HepG2 (cell line): ENCODE measurements around the gene AGXT. TPM values are rescaled to one million over a fixed set of nuclear protein-coding genes. Genes with fewer than 3 reads are reported as not detected.

Source experiments
- DPF2 ChIP-seq: sonication (generic); formaldehyde crosslinking; IDR thresholded peaks from 2 replicates; pipeline ENCODE4 v1.4.0; 2020; ENCODE audit warnings: mild to moderate bottlenecking, low read depth, missing genetic modification reagents, borderline replicate concordance
- ETV5 ChIP-seq: IDR thresholded peaks from 2 replicates; pipeline ENCODE4 v1.6.1; 2018; ENCODE audit warnings: missing biosample characterization, missing genetic modification reagents, inconsistent platforms, borderline replicate concordance
- FIP1L1 ChIP-seq: fragments of 200-400 bp; formaldehyde crosslinking; IDR thresholded peaks from 2 replicates; pipeline ENCODE4 v1.6.1; 2018; ENCODE audit warnings: low read depth, mild to moderate bottlenecking, low read length, moderate library complexity, borderline replicate concordance; ENCODE audit not compliant: insufficient read depth
- GRHL1 ChIP-seq: sonication (generic); formaldehyde crosslinking; conservative IDR thresholded peaks from 2 replicates; pipeline ENCODE4 v1.8.0; 2022; ENCODE audit warnings: missing genetic modification reagents
- HNRNPLL ChIP-seq: fragments of 200-400 bp; formaldehyde crosslinking; IDR thresholded peaks from 2 replicates; pipeline ENCODE4 v1.6.1; 2017; ENCODE audit warnings: mild to moderate bottlenecking, low read depth, low read length; ENCODE audit not compliant: poor library complexity, severe bottlenecking
- MAFK ChIP-seq, 2 experiments: IDR thresholded peaks in 1 of 2; conservative IDR thresholded peaks in 1 of 2; 2 replicates each; pipeline ENCODE4 v1.6.1; 2011; ENCODE audit warnings: improper control_type of control experiment in 2 of 2, low read length in 2 of 2
- NFE2 ChIP-seq: sonication (generic); formaldehyde crosslinking; IDR thresholded peaks from 2 replicates; pipeline ENCODE4 v1.4.0; 2020; ENCODE audit warnings: missing genetic modification reagents
- RFX3 ChIP-seq: IDR thresholded peaks from 2 replicates; pipeline ENCODE4 v1.6.1; 2016; ENCODE audit warnings: missing biosample characterization, missing genetic modification reagents
- SMARCE1 ChIP-seq: fragments of 450-650 bp; IDR thresholded peaks from 2 replicates; pipeline ENCODE4 v1.6.1; 2017; ENCODE audit warnings: borderline replicate concordance
- SNRNP70 ChIP-seq: fragments of 200-400 bp; formaldehyde crosslinking; IDR thresholded peaks from 2 replicates; pipeline ENCODE4 v1.6.1; 2017; ENCODE audit warnings: mild to moderate bottlenecking, low read depth, low read length, moderate library complexity
- SP1 ChIP-seq, 2 experiments: fragments of 450-650 bp in 1 of 2; sonication (generic) in 1 of 2; formaldehyde crosslinking in 1 of 2; IDR thresholded peaks; 2 replicates each; pipeline versions ENCODE4 v1.4.0 to v1.6.1; 2016 to 2020; ENCODE audit warnings: missing genetic modification reagents in 1 of 2
- SP2 ChIP-seq: sonication (generic); formaldehyde crosslinking; IDR thresholded peaks from 2 replicates; pipeline ENCODE4 v1.5.1; 2020; ENCODE audit warnings: mild to moderate bottlenecking, missing genetic modification reagents
- TEAD3 ChIP-seq: optimal IDR thresholded peaks from 2 replicates; pipeline ENCODE3; 2016; ENCODE audit warnings: borderline replicate concordance
- XBP1 ChIP-seq: sonication (generic); formaldehyde crosslinking; IDR thresholded peaks from 2 replicates; pipeline ENCODE4 v1.5.0; 2020; ENCODE audit warnings: missing genetic modification reagents
- ZHX2 ChIP-seq, 2 experiments: sonication (generic) in 1 of 2; formaldehyde crosslinking in 1 of 2; IDR thresholded peaks; 2 replicates each; pipeline versions ENCODE4 v1.6.1 to v1.9.0; 2014 to 2022; ENCODE audit warnings: antibody characterized with exemption in 1 of 2, borderline replicate concordance in 1 of 2, inconsistent platforms in 1 of 2, low read depth in 1 of 2, missing genetic modification reagents in 1 of 2
- ZNF451 ChIP-seq: sonication (generic); formaldehyde crosslinking; IDR thresholded peaks from 2 replicates; pipeline ENCODE4 v1.5.0; 2020; ENCODE audit warnings: mild to moderate bottlenecking, missing genetic modification reagents
- ZNF556 ChIP-seq: sonication (generic); formaldehyde crosslinking; IDR thresholded peaks from 2 replicates; pipeline ENCODE4 v1.4.0; 2020; ENCODE audit warnings: mild to moderate bottlenecking, missing genetic modification reagents, borderline replicate concordance
- ZNF614 ChIP-seq: IDR thresholded peaks from 2 replicates; pipeline ENCODE4 v1.6.1; 2018; ENCODE audit warnings: missing biosample characterization, missing genetic modification reagents, inconsistent platforms, borderline replicate concordance
- ZNF660 ChIP-seq: sonication (generic); formaldehyde crosslinking; IDR thresholded peaks from 2 replicates; pipeline ENCODE4 v1.5.1; 2020; ENCODE audit warnings: mild to moderate bottlenecking, low read depth, missing genetic modification reagents, borderline replicate concordance
- ZNF749 ChIP-seq: sonication (generic); formaldehyde crosslinking; IDR thresholded peaks from 2 replicates; pipeline ENCODE4 v1.8.0; 2022; ENCODE audit warnings: mild to moderate bottlenecking, missing genetic modification reagents, moderate library complexity, borderline replicate concordance
- ZSCAN21 ChIP-seq: sonication (generic); formaldehyde crosslinking; IDR thresholded peaks from 2 replicates; pipeline ENCODE4 v1.8.0; 2022; ENCODE audit warnings: mild to moderate bottlenecking, missing genetic modification reagents, moderate library complexity, borderline replicate concordance
- polyA plus RNA-seq, 8 experiments: library from polyadenylated mRNA; depleted of rRNA in 3 of 8; stranded (reverse) in 7 of 8; unstranded in 1 of 8; fragments of >200 nt; fragmentation: Illumina TruSeq in 4 of 8; extraction: Trizol in 4 of 8; gene quantifications; 2 replicates each; pipeline versions ENCODE4 v1.2.1 to v1.2.3, GENCODE V29; 2011 to 2016; ENCODE audit warnings: low read depth in 4 of 8, missing spikeins in 1 of 8, mixed read lengths in 1 of 8; ENCODE audit not compliant: insufficient read depth in 1 of 8
- total RNA-seq, 5 experiments: library from RNA; depleted of rRNA; stranded (reverse); fragments of >200 nt; fragmentation: Illumina TruSeq; extraction: Trizol; gene quantifications; 2 replicates each; pipeline ENCODE4 v1.2.3, GENCODE V29; 2016; ENCODE audit warnings: low read depth in 1 of 5

The AGXT gene
- total and polyA plus RNA-seq, 2 of the 13 experiments (the other 11 are each of a cell fraction or from before 2014, with no cell fraction given) = 41.9 to 96.1 TPM

- TF ChIP-seq ZHX2 (IDR thresholded peaks at IDR 0.05; ENCODE audit: low read depth) (0 out of 2 replicates have a peak, but pooled peaks have one; percentile 50), ZHX2 (CRISPR knock-in tag; IDR thresholded peaks at IDR 0.05; ENCODE audit: borderline replicate concordance) (no peak), ZNF749 (CRISPR knock-in tag) (no peak), RFX3 (no peak), ZNF660 (CRISPR knock-in tag) (no peak), ZNF451 (CRISPR knock-in tag) (peak; percentile 96; the same call in 1 of the 2 replicates), ZSCAN21 (CRISPR knock-in tag) (peak; percentile 99), ETV5 (CRISPR knock-in tag) (peak; percentile 79; the same call in 1 of the 2 replicates), MAFK (conservative IDR thresholded peaks at IDR 0.05 in 1 of 2, IDR thresholded peaks at IDR 0.05 in 1 of 2; ENCODE audit: low read length in 2 of 2) (no peak), SP1 (IDR thresholded peaks at IDR 0.05) (no peak), SP1 (CRISPR knock-in tag; IDR thresholded peaks at IDR 0.05) (peak; percentile 62), SMARCE1 (no peak), FIP1L1 (no peak), DPF2 (peak; percentile 89), HNRNPLL (peak; percentile 61), ZNF556 (CRISPR knock-in tag) (peak; percentile 89; the same call in 1 of the 2 replicates), ZNF614 (CRISPR knock-in tag) (peak; percentile 99), XBP1 (CRISPR knock-in tag) (no peak), TEAD3 (CRISPR knock-in tag) (peak; percentile 73), NFE2 (CRISPR knock-in tag) (no peak), SP2 (CRISPR knock-in tag) (peak; percentile 55; the same call in 1 of the 2 replicates), SNRNP70 (no peak), GRHL1 (CRISPR knock-in tag) (no peak)
These were observed 5.4 kb downstream of the AGXT start (continued) for GRCh38 chr2:240873805-240874714.
